ENCODE data around the gene ATOH8. TPM values are rescaled to one million over a fixed set of nuclear protein-coding genes. Genes with fewer than 3 reads are reported as not detected.

ATOH8 gene

GRCh38 chr2:85831735-85832134, 77.9 kb downstream of the ATOH8 start:
- H2AFZ ChIP-seq (ENCODE audit: low read depth, low read length) = no peak overlapping the region
- H2BK12ac ChIP-seq (ENCODE audit: low read length in 2 of 2) = no peak overlapping the region
- no CpG with 5 or more reads among the region's 2 CpGs for WGBS
- H3K23ac ChIP-seq (ENCODE audit: low read length in 2 of 2) = no peak overlapping the region
- no peak overlapping the region for H2BK15ac ChIP-seq (ENCODE audit: low read depth, poor library complexity, severe bottlenecking)
- H3K36me3 ChIP-seq (ENCODE audit: control insufficient read depth in 1 of 2, insufficient read depth in 2 of 2, low read depth in 1 of 2, low read length in 2 of 2) = no peaks in the 10 kb centered on the region
- H3K4me2 ChIP-seq (ENCODE audit: low read length, poor library complexity, severe bottlenecking) = no peak overlapping the region
- peaks cover 3% of the 10 kb centered on the region for H3K9me3 ChIP-seq (ENCODE audit: control insufficient read depth, low read length)
- H3K14ac ChIP-seq (ENCODE audit: low read length in 2 of 2) = no peak overlapping the region
- DNase-seq = no peak
- H2BK120ac ChIP-seq (ENCODE audit: low read depth, low read length) = no peak overlapping the region
- no peak overlapping the region for H3K9ac ChIP-seq (ENCODE audit: low read length)
- H3K4me1 ChIP-seq (ENCODE audit: control insufficient read depth, insufficient read depth, low read depth, low read length) = no peaks in the 10 kb centered on the region
- H3K4ac ChIP-seq (ENCODE audit: low read depth in 1 of 2, low read length in 2 of 2) = no peak overlapping the region
- H4K8ac ChIP-seq (ENCODE audit: low read length) = no peak overlapping the region
- H3K27me3 ChIP-seq (ENCODE audit: control insufficient read depth in 1 of 2, insufficient read depth in 1 of 2, low read length in 2 of 2) = no peaks in the 10 kb centered on the region
- no peak overlapping the region for H3K4me3 ChIP-seq (ENCODE audit: insufficient read depth in 1 of 2, low read depth in 1 of 2, low read length in 2 of 2)
- H3K79me1 ChIP-seq (replicated peaks; ENCODE audit: low read length, poor library complexity, severe bottlenecking) = no peaks in the 10 kb centered on the region
- no peak overlapping the region for H2BK5ac ChIP-seq (ENCODE audit: low read depth, low read length, poor library complexity, severe bottlenecking)
- no peak overlapping the region for H3K27ac ChIP-seq (ENCODE audit: low read length, poor library complexity, severe bottlenecking)
- no peak overlapping the region for H3K18ac ChIP-seq (ENCODE audit: low read depth in 1 of 2, low read length in 2 of 2)
- H4K91ac ChIP-seq (ENCODE audit: low read length) = no peak overlapping the region
- H2AK5ac ChIP-seq (ENCODE audit: low read length, severe bottlenecking) = no peak overlapping the region

GRCh38 chr2:85834466-85834865, 80.7 kb downstream of the ATOH8 start:
- H4K8ac ChIP-seq (ENCODE audit: low read length) = no peak overlapping the region
- peaks cover 3% of the 10 kb centered on the region for H3K9me3 ChIP-seq (ENCODE audit: control insufficient read depth, low read length)
- H3K36me3 ChIP-seq (ENCODE audit: control insufficient read depth in 1 of 2, insufficient read depth in 2 of 2, low read depth in 1 of 2, low read length in 2 of 2) = peaks cover 6 to 19% of the 10 kb centered on the region in 2 experiments
- H3K14ac ChIP-seq (ENCODE audit: low read length in 2 of 2) = no peak overlapping the region
- no peak overlapping the region for H3K27ac ChIP-seq (ENCODE audit: low read length, poor library complexity, severe bottlenecking)
- H3K18ac ChIP-seq (ENCODE audit: low read depth in 1 of 2, low read length in 2 of 2) = no peak overlapping the region
- no peaks in the 10 kb centered on the region for H3K27me3 ChIP-seq (ENCODE audit: control insufficient read depth in 1 of 2, insufficient read depth in 1 of 2, low read length in 2 of 2)
- H2AK5ac ChIP-seq (ENCODE audit: low read length, severe bottlenecking) = no peak overlapping the region
- no peak overlapping the region for H2BK5ac ChIP-seq (ENCODE audit: low read depth, low read length, poor library complexity, severe bottlenecking)
- no peak overlapping the region for H3K4me2 ChIP-seq (ENCODE audit: low read length, poor library complexity, severe bottlenecking)
- peaks cover 1% of the 10 kb centered on the region for H3K4me1 ChIP-seq (ENCODE audit: control insufficient read depth, insufficient read depth, low read depth, low read length)
- H2BK15ac ChIP-seq (ENCODE audit: low read depth, poor library complexity, severe bottlenecking) = no peak overlapping the region
- no peak for DNase-seq
- H2BK12ac ChIP-seq (ENCODE audit: low read length in 2 of 2) = no peak overlapping the region
- H4K91ac ChIP-seq (ENCODE audit: low read length) = no peak overlapping the region
- no peak overlapping the region for H2AFZ ChIP-seq (ENCODE audit: low read depth, low read length)
- H3K9ac ChIP-seq (ENCODE audit: low read length) = no peak overlapping the region
- no peak overlapping the region for H3K4me3 ChIP-seq (ENCODE audit: insufficient read depth in 1 of 2, low read depth in 1 of 2, low read length in 2 of 2)
- H3K4ac ChIP-seq (ENCODE audit: low read depth in 1 of 2, low read length in 2 of 2) = no peak overlapping the region
- H2BK120ac ChIP-seq (ENCODE audit: low read depth, low read length) = no peak overlapping the region
- H3K23ac ChIP-seq (ENCODE audit: low read length in 2 of 2) = no peak overlapping the region
- H3K79me1 ChIP-seq (replicated peaks; ENCODE audit: low read length, poor library complexity, severe bottlenecking) = no peaks in the 10 kb centered on the region

Small RNA genes within 50 kb of the gene (small RNA-seq; reads per million reads assigned to genes)
- gene MIR6071 (ENCODE audit: low read depth) (not detected), gene RN7SKP83 (ENCODE audit: low read depth) (not detected), gene RNU1-38P (ENCODE audit: low read depth) (not detected)

Measured in mesenchymal stem cell (in vitro differentiated cells and primary cell).